HuH-7 (cell line): Measurements from ENCODE around the gene LHFPL3.
A peak's percentile ranks its signal among the peaks of the same experiment; 100 is the strongest.
"Not testable (repeated sequence)": the region's sequence is repeated elsewhere in the genome, so short reads cannot be mapped to it uniquely, and the experiment has no call there.

ENCODE experiments used
- DNase-seq: peaks from one replicate; pipeline ENCODE4 v3.0.0; 2011; ENCODE audit warnings: low spot score

Gene LHFPL3

GRCh38 chr7:104328296-104328969 is at the start of gene LHFPL3:
Gene LHFPL3 (plus strand): TSS chr7:104328603.
- no peak for DNase-seq

GRCh38 chr7:104281685-104282084 is 46.7 kb upstream of the LHFPL3 start:
- DNase-seq, result not testable (repeated sequence)

- no peak for DNase-seq
These were observed 41.6 kb upstream of the LHFPL3 start for GRCh38 chr7:104286839-104287238.

- DNase-seq, result no peak
These were observed 40.3 kb upstream of the LHFPL3 start for GRCh38 chr7:104288137-104288536.

- DNase-seq, result no peak
These were observed 34.1 kb upstream of the LHFPL3 start for GRCh38 chr7:104294291-104294690.

GRCh38 chr7:104296266-104296665 is 32.1 kb upstream of the LHFPL3 start:
- no peak for DNase-seq

GRCh38 chr7:104296900-104297299 is 31.5 kb upstream of the LHFPL3 start:
- peak; percentile 7 for DNase-seq

- no peak for DNase-seq
These were observed 29.1 kb upstream of the LHFPL3 start for GRCh38 chr7:104299323-104299722.

- no peak for DNase-seq
These were observed 28.6 kb upstream of the LHFPL3 start for GRCh38 chr7:104299777-104300176.

GRCh38 chr7:104306793-104307192 is 21.6 kb upstream of the LHFPL3 start:
- DNase-seq, result no peak

- no peak for DNase-seq
These were observed 10.3 kb upstream of the LHFPL3 start for GRCh38 chr7:104317948-104318629.

GRCh38 chr7:104327534-104327933 is 869 bp upstream of the LHFPL3 start:
- DNase-seq, result no peak

GRCh38 chr7:104327938-104328295 is 486 bp upstream of the LHFPL3 start:
- no peak for DNase-seq

- no peak for DNase-seq
These were observed 795 bp downstream of the LHFPL3 start for GRCh38 chr7:104328970-104329825.

- peak; percentile 60 for DNase-seq
These were observed 13.1 kb downstream of the LHFPL3 start for GRCh38 chr7:104341546-104341945.

- DNase-seq, result no peak
These were observed 24.3 kb downstream of the LHFPL3 start for GRCh38 chr7:104352736-104353135.

GRCh38 chr7:104357166-104357565 is 28.8 kb downstream of the LHFPL3 start:
- DNase-seq, result no peak

- DNase-seq, result no peak
These were observed 30.2 kb downstream of the LHFPL3 start for GRCh38 chr7:104358446-104359132.

GRCh38 chr7:104362756-104363155 is 34.4 kb downstream of the LHFPL3 start:
- DNase-seq, result no peak

GRCh38 chr7:104363355-104363754 is 35.0 kb downstream of the LHFPL3 start:
- no peak for DNase-seq

- no peak for DNase-seq
These were observed 38.0 kb downstream of the LHFPL3 start for GRCh38 chr7:104366390-104366789.

GRCh38 chr7:104367926-104368325 is 39.5 kb downstream of the LHFPL3 start:
- DNase-seq, result no peak
